GM12873 (cell line): ENCODE results near the gene VWA3B.

ENCODE experiments used
- CTCF ChIP-seq: IDR thresholded peaks from 2 replicates; pipeline ENCODE4 v1.5.1; 2012; ENCODE audit warnings: low read depth, mild to moderate bottlenecking, moderate library complexity, low read length, control low read depth; ENCODE audit not compliant: insufficient read depth; ENCODE audit errors: missing control alignments

Gene VWA3B

GRCh38 chr2:98347298-98348065 lies 260.5 kb downstream of the VWA3B start:
- TF ChIP-seq CTCF: no peak

- no peak for TF ChIP-seq CTCF
Measured at GRCh38 chr2:98348066-98348561, 261.1 kb downstream of the VWA3B start.

- no peak for TF ChIP-seq CTCF
Measured at GRCh38 chr2:98350411-98350810, 263.4 kb downstream of the VWA3B start.

GRCh38 chr2:98355881-98356280 lies 268.9 kb downstream of the VWA3B start:
- TF ChIP-seq CTCF: no peak

- TF ChIP-seq CTCF: no peak
Measured at GRCh38 chr2:98356729-98357128, 269.8 kb downstream of the VWA3B start.

- no peak for TF ChIP-seq CTCF
Measured at GRCh38 chr2:98357849-98358248, 270.9 kb downstream of the VWA3B start.

- no peak for TF ChIP-seq CTCF
Measured at GRCh38 chr2:98359986-98360385, 273.0 kb downstream of the VWA3B start.
